Posterior vena cava (tissue), 2 donors: ENCODE measurements around the gene SAMD14. TPM values are rescaled to one million over a fixed set of nuclear protein-coding genes. Genes with fewer than 3 reads are reported as not detected.

Experiments
- total RNA-seq, 2 donors: library from RNA; stranded (reverse); fragmentation: NEBNext Ultra II Directional; extraction: Animal tissue kit (Norgen Biotek cat#: 25700); gene quantifications; one replicate each; pipeline ENCODE4 v1.2.1, GENCODE V29; 2021
- donor health status: DM: yes; HTN: yes; CAD: no.
- donor health status: DM: yes; HTN: yes; CAD: no.

The SAMD14 gene
- total RNA-seq, 2 donors from 2014 or later: 6.6 to 6.7 TPM

Other genes with a start within 250 kb of the SAMD14 start
- under 1 TPM in 1 of 2 donors, not detected in 1; 0.19 TPM for gene DLX4, start 161.0 kb downstream of the SAMD14 start, total RNA-seq
- gene DLX3, start 134.9 kb downstream of the SAMD14 start, total RNA-seq: under 1 TPM in 1 of 2 donors, not detected in 1; 0.23 TPM
- 10 to 100 TPM; 56.3 to 80.3 TPM for gene ITGA3, start 74.0 kb downstream of the SAMD14 start, total RNA-seq
- gene PDK2, start 34.8 kb downstream of the SAMD14 start, total RNA-seq: 10 to 100 TPM; 26.0 to 27.7 TPM
- 10 to 100 TPM; 51.4 to 53.7 TPM for gene PPP1R9B, start 20.5 kb upstream of the SAMD14 start, total RNA-seq
- gene SGCA, start 35.8 kb upstream of the SAMD14 start, total RNA-seq: 10 to 100 TPM; 87.9 to 99.0 TPM
- 1,000 to 10,000 TPM in 1 of 2 donors, 100 to 1,000 TPM in 1; 456 to 1,821 TPM for gene COL1A1, start 71.5 kb upstream of the SAMD14 start, total RNA-seq
- gene TMEM92, start 144.3 kb upstream of the SAMD14 start, total RNA-seq: under 1 TPM; 0.33 to 0.60 TPM
- gene XYLT2, start 216.0 kb upstream of the SAMD14 start, total RNA-seq: 10 to 100 TPM; 18.1 to 21.9 TPM
- 10 to 100 TPM; 38.2 to 40.1 TPM for gene MRPL27, start 243.0 kb upstream of the SAMD14 start, total RNA-seq
- 1 to 10 TPM in 1 of 2 donors, under 1 TPM in 1; 0.62 to 1.4 TPM for gene EME1, start 243.1 kb upstream of the SAMD14 start, total RNA-seq